ENCODE data around the gene PCP2.

The PCP2 gene

GRCh38 chr19:7595466-7596133 lies 37.9 kb downstream of the PCP2 start, which contains the start of gene CAMSAP3:
Gene CAMSAP3, plus strand, starts transcription at chr19:7595863. Its CDS starts 140 bp downstream, at chr19:7596003.
- no peaks in the 10 kb centered on the region for H3K36me3 ChIP-seq (ENCODE audit: control insufficient read depth in 4 of 4, insufficient read depth in 4 of 4, low read length in 3 of 4)
- ChIA-PET POLR2A (interaction anchor here (0.5 kb wide), 1 partner anchor 11 kb away, joined by 3 read pairs; no protein-coding TSS in a partner anchor), CTCF (interaction anchor here (0.9 kb wide), 1 partner anchor 27 kb away, joined by 3 read pairs; no protein-coding TSS in a partner anchor)
- H3K4me1 ChIP-seq (ENCODE audit: control extremely low read depth in 1 of 4, control insufficient read depth in 4 of 4, insufficient read depth in 4 of 4, low read length in 3 of 4), result peaks cover 0 to 13% (median 8%) of the 10 kb centered on the region in 4 experiments
- H3K4me3 ChIP-seq (ENCODE audit: control insufficient read depth in 1 of 7, extremely low read depth in 1 of 7, insufficient read depth in 4 of 7, low read depth in 2 of 7, low read length in 6 of 7), result peak within 1 kb of the TSS; percentile 28 to 70 (median 48)
- no peak within 1 kb of the TSS for H3K27ac ChIP-seq (ENCODE audit: insufficient read depth in 1 of 2, low read depth in 1 of 2, low read length in 2 of 2, poor library complexity in 1 of 2, severe bottlenecking in 2 of 2)
- H3K27me3 ChIP-seq (replicated peaks in 2 of 5; ENCODE audit: control insufficient read depth in 4 of 5, insufficient read depth in 5 of 5, low read length in 4 of 5), result peaks cover 0 to 44% (median 21%) of the 10 kb centered on the region in 5 experiments
- H3K9me3 ChIP-seq (ENCODE audit: control extremely low read depth in 1 of 5, control insufficient read depth in 4 of 5, insufficient read depth in 2 of 5, low read depth in 1 of 5, low read length in 4 of 5), result no peaks in the 10 kb centered on the region
- WGBS (ENCODE audit: insufficient coverage), result 0% methylated on average over 52 of the region's 78 CpGs
- DNase-seq, result peak; percentile 34 to 74 (median 58)

- WGBS (ENCODE audit: insufficient coverage), result 70% methylated on average over 7 of the region's 8 CpGs
- no peaks in the 10 kb centered on the region for H3K36me3 ChIP-seq (ENCODE audit: control insufficient read depth in 4 of 4, insufficient read depth in 4 of 4, low read length in 3 of 4)
- H3K4me1 ChIP-seq (ENCODE audit: control extremely low read depth in 1 of 4, control insufficient read depth in 4 of 4, insufficient read depth in 4 of 4, low read length in 3 of 4), result peaks cover 0 to 2% (median 1%) of the 10 kb centered on the region in 4 experiments
- DNase-seq, result no peak
- H3K27me3 ChIP-seq (replicated peaks in 2 of 5; ENCODE audit: control insufficient read depth in 4 of 5, insufficient read depth in 5 of 5, low read length in 4 of 5), result peaks cover 0 to 17% (median 5%) of the 10 kb centered on the region in 5 experiments
- no peak overlapping the region for H3K27ac ChIP-seq (ENCODE audit: insufficient read depth in 1 of 2, low read depth in 1 of 2, low read length in 2 of 2, poor library complexity in 1 of 2, severe bottlenecking in 2 of 2)
- ChIA-PET POLR2A (no interaction called here), CTCF (no interaction called here)
- no peaks in the 10 kb centered on the region for H3K9me3 ChIP-seq (ENCODE audit: control extremely low read depth in 1 of 5, control insufficient read depth in 4 of 5, insufficient read depth in 2 of 5, low read depth in 1 of 5, low read length in 4 of 5)
- no peak overlapping the region for H3K4me3 ChIP-seq (ENCODE audit: control insufficient read depth in 1 of 7, extremely low read depth in 1 of 7, insufficient read depth in 4 of 7, low read depth in 2 of 7, low read length in 6 of 7)
Observed at GRCh38 chr19:7590256-7590655, 43.3 kb downstream of the PCP2 start.

GRCh38 chr19:7589822-7590221 lies 43.7 kb downstream of the PCP2 start:
- Histone ChIP-seq H3K4me1 (ENCODE audit: control extremely low read depth in 1 of 4, control insufficient read depth in 4 of 4, insufficient read depth in 4 of 4, low read length in 3 of 4) (no peaks in the 10 kb centered on the region), H3K27me3 (replicated peaks in 2 of 5; ENCODE audit: control insufficient read depth in 4 of 5, insufficient read depth in 5 of 5, low read length in 4 of 5) (peaks cover 0 to 12% (median 4%) of the 10 kb centered on the region in 5 experiments), H3K27ac (ENCODE audit: insufficient read depth in 1 of 2, low read depth in 1 of 2, low read length in 2 of 2, poor library complexity in 1 of 2, severe bottlenecking in 2 of 2) (no peak overlapping the region), H3K9me3 (ENCODE audit: control extremely low read depth in 1 of 5, control insufficient read depth in 4 of 5, insufficient read depth in 2 of 5, low read depth in 1 of 5, low read length in 4 of 5) (no peaks in the 10 kb centered on the region), H3K36me3 (ENCODE audit: control insufficient read depth in 4 of 4, insufficient read depth in 4 of 4, low read length in 3 of 4) (no peaks in the 10 kb centered on the region), H3K4me3 (ENCODE audit: control insufficient read depth in 1 of 7, extremely low read depth in 1 of 7, insufficient read depth in 4 of 7, low read depth in 2 of 7, low read length in 6 of 7) (no peak overlapping the region)
- DNase-seq, result no peak
- WGBS (ENCODE audit: insufficient coverage), result 100% methylated on average over 4 of the region's 7 CpGs
- ChIA-PET POLR2A (no interaction called here), CTCF (no interaction called here)

- no peak for DNase-seq
- Histone ChIP-seq H3K4me1 (ENCODE audit: control extremely low read depth in 1 of 4, control insufficient read depth in 4 of 4, insufficient read depth in 4 of 4, low read length in 3 of 4) (no peaks in the 10 kb centered on the region), H3K4me3 (ENCODE audit: control insufficient read depth in 1 of 7, extremely low read depth in 1 of 7, insufficient read depth in 4 of 7, low read depth in 2 of 7, low read length in 6 of 7) (no peak overlapping the region), H3K27me3 (replicated peaks in 2 of 5; ENCODE audit: control insufficient read depth in 4 of 5, insufficient read depth in 5 of 5, low read length in 4 of 5) (peaks cover 0 to 5% (median 0%) of the 10 kb centered on the region in 5 experiments), H3K27ac (ENCODE audit: insufficient read depth in 1 of 2, low read depth in 1 of 2, low read length in 2 of 2, poor library complexity in 1 of 2, severe bottlenecking in 2 of 2) (no peak overlapping the region), H3K9me3 (ENCODE audit: control extremely low read depth in 1 of 5, control insufficient read depth in 4 of 5, insufficient read depth in 2 of 5, low read depth in 1 of 5, low read length in 4 of 5) (no peaks in the 10 kb centered on the region), H3K36me3 (ENCODE audit: control insufficient read depth in 4 of 4, insufficient read depth in 4 of 4, low read length in 3 of 4) (no peaks in the 10 kb centered on the region)
- WGBS (ENCODE audit: insufficient coverage), result 75% methylated on average over 7 of the region's 11 CpGs
- POLR2A ChIA-PET, result no interaction called here
- CTCF ChIA-PET, result interaction anchor here (1.3 kb wide), 1 partner anchor 14 kb away, joined by 4 read pairs; no protein-coding TSS in a partner anchor
Observed at GRCh38 chr19:7582446-7582845, 51.1 kb downstream of the PCP2 start.
